ENCODE results near the gene PANK1. TPM values are rescaled to one million over a fixed set of nuclear protein-coding genes. Genes with fewer than 3 reads are reported as not detected.
A peak's percentile ranks its signal among the peaks of the same experiment; 100 is the strongest.

The PANK1 gene
- total and polyA plus RNA-seq, 8 donors, result 9.4 to 21.1 (median 17.5) TPM

- intact Hi-C loops (cut with DNase I), result no loop called here
- Histone ChIP-seq H3K4me3 (no peak overlapping the region), H3K27ac (no peak overlapping the region), H3K9me3 (peaks cover 0 to 3% of the 10 kb centered on the region in 2 donors), H3K36me3 (no peaks in the 10 kb centered on the region), H3K27me3 (no peaks in the 10 kb centered on the region), H3K4me1 (no peaks in the 10 kb centered on the region)
- ATAC-seq, result no peak
- TF ChIP-seq CTCF (IDR thresholded peaks at IDR 0.05), result no peak
- no peak for DNase-seq
Observed at GRCh38 chr10:89576696-89577095, 68.3 kb downstream of the PANK1 start.

GRCh38 chr10:89576022-89576421, 69.0 kb downstream of the PANK1 start:
- Histone ChIP-seq H3K27me3 (no peaks in the 10 kb centered on the region), H3K4me3 (no peak overlapping the region), H3K4me1 (no peaks in the 10 kb centered on the region), H3K36me3 (no peaks in the 10 kb centered on the region), H3K27ac (no peak overlapping the region), H3K9me3 (peaks cover 0 to 3% of the 10 kb centered on the region in 2 donors)
- DNase-seq (no peak), ATAC-seq (no peak)
- intact Hi-C loops (cut with DNase I), result no loop called here
- no peak for TF ChIP-seq CTCF (IDR thresholded peaks at IDR 0.05)

DNA sequence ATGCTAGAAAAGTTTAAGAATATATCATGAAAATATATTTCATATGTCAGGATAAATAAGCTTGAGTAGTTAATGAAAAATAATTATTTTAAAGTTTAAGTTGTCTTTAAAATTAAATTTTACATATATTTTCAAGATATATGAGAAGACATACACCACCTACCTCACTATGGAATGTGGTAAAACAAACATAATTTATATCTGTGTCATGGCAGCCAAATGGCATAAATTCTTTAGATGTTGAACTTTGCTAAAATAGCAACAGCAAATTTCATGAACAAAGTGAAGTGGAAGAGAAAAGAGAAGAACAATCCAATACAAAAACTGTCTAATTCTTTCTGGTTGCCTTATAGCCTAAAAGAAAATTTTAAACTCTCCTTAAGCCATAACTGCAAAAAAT, 70.0 kb downstream of the PANK1 start:
- DNase-seq, result no peak
- no peak overlapping the region for H3K27ac ChIP-seq
- ATAC-seq, result no peak
- peaks cover 0 to 3% of the 10 kb centered on the region in 2 donors for H3K9me3 ChIP-seq
- intact Hi-C loops (cut with DNase I), result no loop called here
- H3K4me1 ChIP-seq, result no peaks in the 10 kb centered on the region
- no peak overlapping the region for H3K4me3 ChIP-seq
- no peak for TF ChIP-seq CTCF (IDR thresholded peaks at IDR 0.05)
- no peaks in the 10 kb centered on the region for H3K27me3 ChIP-seq
- no peaks in the 10 kb centered on the region for H3K36me3 ChIP-seq

GRCh38 chr10:89574368-89574767, 70.7 kb downstream of the PANK1 start:
- Histone ChIP-seq H3K36me3 (no peaks in the 10 kb centered on the region), H3K27ac (no peak overlapping the region), H3K27me3 (no peaks in the 10 kb centered on the region), H3K4me1 (no peaks in the 10 kb centered on the region), H3K4me3 (no peak overlapping the region), H3K9me3 (peaks cover 0 to 3% of the 10 kb centered on the region in 2 donors)
- ATAC-seq, result no peak
- intact Hi-C loops (cut with DNase I), result no loop called here
- TF ChIP-seq CTCF (IDR thresholded peaks at IDR 0.05), result no peak
- DNase-seq, result peak in 2 of 4 donors; percentile 48 to 49

DNA sequence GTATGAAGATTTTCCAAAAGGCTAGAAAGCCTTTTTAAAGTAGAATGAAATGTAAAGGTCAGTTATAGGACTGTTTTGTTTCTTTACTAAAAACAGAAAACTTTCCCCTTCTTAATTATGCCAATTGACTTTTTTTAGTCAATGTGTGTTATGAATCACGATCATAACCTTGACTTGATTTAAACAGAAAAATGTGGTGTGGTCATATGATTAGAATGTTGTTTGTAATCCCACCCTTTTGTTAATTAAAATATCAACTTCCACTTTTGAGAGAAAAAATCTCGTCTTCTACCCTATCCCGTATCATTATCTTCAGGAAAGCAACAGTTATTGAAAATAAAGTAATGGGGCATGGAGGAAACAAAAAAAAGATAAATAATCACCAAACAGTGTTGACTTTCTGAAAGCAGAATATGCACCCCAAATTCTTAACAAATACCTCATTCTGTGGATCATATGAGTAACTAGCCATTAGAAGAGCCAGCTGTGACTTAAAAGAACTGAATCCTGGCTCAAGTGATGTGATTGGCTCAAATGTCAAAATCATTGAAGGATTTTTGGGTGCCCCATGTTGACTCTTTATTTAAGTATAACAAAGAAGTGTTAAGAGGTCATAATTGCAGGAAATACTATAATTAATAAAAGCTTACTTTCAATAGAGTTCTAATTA, 77.3 kb downstream of the PANK1 start:
- intact Hi-C loops (cut with DNase I), result loop anchor here in 1 of 2 donors (10.0 kb wide), 1 partner anchor 313 kb away; the partner anchor contains the start of gene LIPA
- ATAC-seq, result no peak
- no peak for DNase-seq

More for the DNA sequence above, 77.3 kb downstream of the PANK1 start:
- Histone ChIP-seq H3K9me3 (no peaks in the 10 kb centered on the region), H3K36me3 (no peaks in the 10 kb centered on the region), H3K4me1 (no peaks in the 10 kb centered on the region), H3K27ac (no peak overlapping the region), H3K4me3 (no peak overlapping the region), H3K27me3 (no peaks in the 10 kb centered on the region)
- TF ChIP-seq CTCF (IDR thresholded peaks at IDR 0.05), result no peak
